GM18520 (cell line): ENCODE data around the gene SEC14L3.
"Not testable (repeated sequence)": the region's sequence is repeated elsewhere in the genome, so short reads cannot be mapped to it uniquely, and the experiment has no call there.

ENCODE experiments used
- ATAC-seq: cut with Tn5 transposase; IDR thresholded peaks from one replicate; pipeline ENCODE4 v1.9.1; 2021; ENCODE audit not compliant: unreplicated experiment

SEC14L3 gene

GRCh38 chr22:30486661-30487115, 14.9 kb upstream of the SEC14L3 start:
- no peak for ATAC-seq

DNA sequence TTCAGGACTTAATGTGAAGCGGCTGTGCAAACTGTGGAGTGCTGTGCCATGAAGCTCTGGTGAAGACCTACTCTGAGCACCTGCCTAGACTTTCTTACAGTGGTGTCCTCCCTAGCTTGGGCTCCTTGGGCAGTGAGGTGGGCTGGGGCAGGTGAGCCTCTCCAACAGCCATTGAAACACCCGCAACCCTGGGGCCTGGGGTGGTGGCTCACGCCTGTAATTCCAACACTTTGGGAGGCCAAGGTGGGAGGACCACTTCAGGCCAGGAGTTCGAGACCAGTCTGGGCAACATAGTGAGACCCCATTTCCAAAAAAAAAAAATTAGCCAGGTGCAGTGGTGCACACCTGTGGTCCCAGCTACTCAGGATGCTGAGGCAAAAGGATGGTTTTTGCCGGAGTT, 14.3 kb upstream of the SEC14L3 start:
- no peak for ATAC-seq

DNA sequence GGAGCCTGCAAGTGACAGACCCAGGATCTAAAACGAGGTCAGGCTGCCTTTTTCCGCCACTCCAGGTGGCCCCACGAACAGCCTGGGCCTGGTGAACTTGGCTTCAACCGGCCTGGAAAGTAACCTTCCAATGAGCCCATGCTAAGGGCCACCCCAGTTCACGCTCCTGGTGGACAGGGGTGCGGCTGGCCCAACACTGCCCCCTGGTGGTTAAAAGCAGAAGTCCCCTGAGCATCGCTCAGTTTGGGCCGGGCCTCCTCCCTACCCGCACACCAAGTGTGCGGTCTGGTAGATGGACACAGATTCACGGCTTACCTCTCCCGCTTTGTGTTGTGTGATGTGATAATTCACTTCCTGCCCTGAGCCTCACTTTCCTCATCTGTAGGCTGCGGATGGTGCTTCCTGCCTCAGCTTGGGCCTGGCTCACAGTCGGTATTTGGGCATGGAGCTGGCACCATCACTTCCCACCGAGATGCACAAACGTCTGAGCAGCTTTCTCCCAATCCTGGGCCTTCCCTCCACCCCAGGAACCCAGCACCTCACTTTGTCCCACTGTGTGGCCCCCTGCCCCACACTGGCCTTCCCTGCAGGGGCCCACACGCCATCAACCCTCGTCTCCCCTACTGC, 13.7 kb upstream of the SEC14L3 start:
- ATAC-seq, result no peak

DNA sequence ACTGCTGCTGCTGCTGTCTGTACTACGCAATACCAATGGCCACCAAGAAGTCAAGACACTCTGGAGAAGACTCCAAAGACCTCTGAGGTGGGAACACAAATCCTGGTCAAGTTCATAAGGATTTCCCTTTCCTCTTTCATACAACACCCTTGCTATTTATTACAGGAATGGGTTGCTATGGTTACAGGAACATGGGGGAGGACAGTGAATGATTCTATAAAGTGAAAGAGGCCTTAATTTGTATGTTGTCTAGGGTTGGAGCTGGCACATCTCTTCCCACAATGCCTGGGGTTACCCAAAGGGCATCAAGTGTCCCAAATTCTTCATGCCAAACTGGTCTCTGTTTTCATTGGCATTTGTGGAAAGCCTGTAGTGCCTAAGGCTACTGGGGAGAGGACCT, 11.4 kb upstream of the SEC14L3 start:
- no peak for ATAC-seq

- ATAC-seq, result no peak
These were observed 9.9 kb upstream of the SEC14L3 start for GRCh38 chr22:30481711-30482110.

DNA sequence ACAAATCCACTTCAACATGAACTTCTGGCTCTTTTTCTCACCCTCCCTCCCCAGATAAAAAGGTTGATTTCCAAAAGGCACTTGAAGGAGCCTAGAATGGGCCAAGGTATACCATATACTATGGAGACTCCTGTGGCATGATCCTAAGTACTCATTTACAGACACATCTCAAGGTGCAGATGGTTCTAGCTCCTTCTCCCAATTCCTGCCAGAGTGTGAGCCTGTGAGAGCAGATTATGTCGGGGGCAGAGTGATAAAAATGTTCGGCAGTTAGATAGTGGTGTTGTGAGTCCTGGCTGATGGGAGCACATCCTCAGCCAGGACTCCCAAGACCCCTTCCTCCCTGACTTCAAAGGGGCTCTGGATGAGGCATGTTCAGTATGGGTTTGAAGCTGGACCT, 8.2 kb upstream of the SEC14L3 start:
- ATAC-seq, result no peak

DNA sequence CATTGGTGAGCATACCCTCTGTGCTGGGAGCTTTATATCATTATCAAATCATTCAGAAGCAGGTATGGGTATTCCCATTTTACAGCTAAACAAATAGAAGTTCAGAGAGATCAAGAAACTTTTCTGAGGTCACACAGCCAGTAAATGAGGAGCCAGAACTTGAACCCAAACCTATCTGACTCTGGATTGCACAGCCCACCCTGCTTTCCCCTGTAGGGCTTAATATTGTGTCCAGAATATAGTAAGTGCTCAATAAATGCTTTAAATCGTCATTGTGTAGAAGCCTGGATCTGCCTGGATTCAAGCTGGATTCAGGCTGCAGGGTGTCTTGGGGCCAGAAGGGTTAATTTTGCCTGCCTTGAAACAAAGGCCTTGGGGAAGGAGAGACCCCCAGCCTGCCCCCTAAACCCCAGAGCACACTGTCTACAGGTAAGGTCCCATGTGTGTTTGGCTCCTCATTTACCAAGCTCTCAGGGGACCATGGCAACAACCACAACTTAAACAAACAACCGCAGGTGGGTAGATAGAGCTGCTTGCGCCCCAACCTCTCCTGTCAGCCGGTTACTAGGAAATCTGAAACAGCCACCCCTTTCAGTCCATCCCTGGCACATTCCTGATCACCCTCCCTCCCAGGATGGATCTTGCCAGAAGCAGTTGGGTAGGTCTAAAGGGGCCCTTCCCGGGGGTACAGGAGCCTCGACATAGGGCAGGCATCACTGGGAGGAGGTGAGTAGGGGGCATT, 3.0 kb upstream of the SEC14L3 start:
- ATAC-seq, result no peak

DNA sequence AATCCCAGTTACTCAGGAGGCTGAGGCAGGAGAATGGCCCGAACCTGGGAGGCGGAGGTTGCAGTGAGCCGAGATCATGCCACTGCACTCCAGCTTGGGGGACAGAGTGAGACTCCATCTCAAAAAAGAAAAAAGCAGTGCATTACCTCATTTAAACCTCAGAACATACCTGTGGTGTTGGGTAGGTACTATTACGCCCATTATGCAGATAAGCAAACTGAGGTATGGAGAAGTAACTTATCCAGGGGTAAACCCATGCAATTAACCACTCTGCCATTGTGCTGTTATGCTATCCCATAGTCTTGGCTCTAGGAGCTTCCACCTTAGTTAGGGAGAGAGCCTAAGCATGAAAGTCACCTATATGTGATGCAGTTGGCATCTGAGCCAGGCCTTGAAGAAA, 2.3 kb upstream of the SEC14L3 start:
- ATAC-seq, result no peak

DNA sequence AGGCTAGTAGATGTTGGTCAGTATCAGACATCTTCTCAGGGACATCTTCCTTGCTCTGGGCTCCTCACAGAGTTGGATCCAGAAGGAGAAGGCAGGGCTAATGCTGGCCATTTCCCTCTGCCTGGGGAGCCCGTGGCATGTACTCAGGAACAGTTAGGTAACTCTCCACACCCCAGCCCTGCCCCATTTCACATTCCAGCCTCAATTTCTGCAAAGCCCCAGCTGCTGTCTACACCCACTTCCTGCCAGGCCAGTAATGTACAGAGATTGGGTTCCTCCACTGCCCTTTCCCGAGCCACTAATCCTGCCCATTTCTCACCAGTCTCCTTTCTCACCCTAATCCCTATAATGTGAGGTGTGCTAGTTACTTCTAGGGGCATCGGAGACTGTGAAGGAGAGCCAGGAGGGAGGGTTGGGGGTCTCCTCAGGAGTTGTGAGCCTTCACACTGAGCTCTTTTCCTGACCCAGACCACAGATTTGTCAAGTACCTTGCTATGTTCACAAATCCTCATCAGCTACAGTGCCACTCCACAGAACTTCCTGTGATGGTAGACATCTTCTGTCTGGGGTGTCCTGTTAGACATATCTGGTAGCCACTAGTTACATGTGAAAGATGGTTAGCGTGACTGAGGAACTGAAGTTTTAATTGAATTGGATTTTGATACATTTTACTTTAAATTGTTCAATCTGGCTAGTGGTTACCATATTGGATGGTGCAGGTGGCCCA, 1.3 kb upstream of the SEC14L3 start:
- ATAC-seq, result no peak

GRCh38 chr22:30470655-30471054, 1.2 kb downstream of the SEC14L3 start:
- no peak for ATAC-seq

DNA sequence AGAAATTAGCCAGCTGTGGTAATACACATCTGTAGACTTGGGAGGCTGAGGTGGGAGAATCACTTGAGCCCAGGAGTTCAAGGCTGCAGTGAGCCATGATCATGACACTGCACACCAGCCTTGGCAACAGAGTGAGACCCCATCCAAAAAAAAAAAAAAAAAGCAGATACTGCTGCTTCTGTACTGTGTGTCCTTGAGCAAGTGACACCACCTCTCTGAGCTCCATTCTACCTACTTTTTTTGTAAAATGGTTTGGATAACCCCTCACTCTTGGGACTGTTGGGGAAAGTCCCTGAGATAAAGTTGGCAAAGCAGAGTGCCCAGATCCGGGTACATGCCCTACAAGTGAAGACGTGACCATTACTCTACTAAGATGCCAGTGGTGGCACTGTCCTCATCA, 2.7 kb downstream of the SEC14L3 start:
- no peak for ATAC-seq

DNA sequence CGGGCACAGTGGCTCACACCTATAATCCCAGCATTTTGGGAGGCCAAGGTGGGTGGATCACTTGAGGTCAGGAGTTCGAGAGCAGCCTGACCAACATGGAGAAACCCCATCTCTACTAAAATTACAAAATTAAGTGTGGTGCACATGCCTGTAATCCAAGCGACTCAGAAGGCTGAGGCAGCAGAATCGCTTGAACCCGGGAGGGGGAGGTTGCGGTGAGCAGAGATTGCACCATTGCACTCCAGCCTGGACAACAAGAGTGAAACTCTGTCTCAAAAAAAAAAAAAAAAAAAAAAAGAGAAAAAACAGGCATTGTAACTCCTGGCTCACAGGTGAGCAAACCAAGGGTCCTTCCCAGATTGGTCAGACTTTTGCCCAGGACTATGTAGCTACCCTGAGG, 11.3 kb downstream of the SEC14L3 start:
- not testable (repeated sequence) for ATAC-seq

DNA sequence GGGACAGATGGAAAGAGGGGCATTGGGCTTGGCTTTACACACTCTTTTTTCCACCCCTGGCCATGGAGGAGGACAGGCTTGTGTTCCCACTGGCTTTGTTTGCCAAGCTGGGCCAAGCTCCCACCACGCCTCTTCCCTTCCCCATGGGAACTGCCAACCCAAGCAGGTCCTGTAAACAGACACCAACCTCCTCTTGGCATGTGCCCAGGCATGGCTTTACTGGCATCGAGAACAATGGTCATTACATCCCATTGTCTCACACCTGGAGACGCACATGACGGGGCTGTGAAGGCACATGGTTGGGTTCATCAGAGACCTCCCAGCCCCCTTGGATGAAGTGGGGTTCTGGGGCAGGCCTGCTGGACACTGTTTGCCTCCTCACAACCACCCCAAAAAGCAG, 11.7 kb downstream of the SEC14L3 start:
- no peak for ATAC-seq

DNA sequence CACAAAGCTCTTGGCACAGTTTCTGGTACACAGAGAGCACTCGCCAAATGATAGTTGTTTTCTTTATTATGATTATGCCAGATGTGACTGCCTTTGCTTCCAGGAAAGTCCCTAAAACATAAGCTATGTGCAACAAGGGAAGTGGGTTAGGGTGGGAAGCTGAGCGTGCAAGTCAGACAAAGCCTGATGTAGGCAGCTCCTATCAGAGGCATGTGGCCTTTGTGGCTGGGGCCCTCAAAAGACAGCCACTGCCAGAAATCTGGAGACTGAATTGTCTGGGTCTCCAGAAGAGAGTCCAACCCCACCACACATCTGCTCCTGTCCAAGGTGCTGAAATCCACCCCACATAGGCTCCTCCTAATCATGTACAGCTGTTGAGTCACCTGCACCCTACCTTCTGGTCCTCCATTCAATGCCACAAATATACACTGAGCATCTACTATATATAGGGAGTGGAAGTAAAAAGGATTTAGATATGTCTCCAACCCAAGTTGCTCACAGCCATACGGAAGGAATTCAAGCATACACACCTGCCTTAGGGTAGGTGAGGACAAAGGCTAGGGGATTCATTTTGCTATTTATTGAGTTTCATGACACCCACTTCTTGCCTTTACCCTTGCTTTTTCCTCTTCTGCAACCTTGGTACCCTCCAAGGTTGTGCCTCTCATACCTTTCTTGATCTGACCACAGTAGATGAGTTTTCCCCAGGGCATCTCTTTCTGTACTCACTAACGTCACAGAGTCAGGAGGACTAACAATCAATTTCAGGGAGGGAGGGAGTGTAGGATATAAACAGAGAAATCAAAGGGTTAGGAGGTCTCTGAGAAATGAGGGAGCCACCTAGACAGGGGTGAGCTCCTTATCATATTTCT, 12.4 kb downstream of the SEC14L3 start:
- no peak for ATAC-seq

GRCh38 chr22:30457981-30458380, 13.8 kb downstream of the SEC14L3 start:
- no peak for ATAC-seq

GRCh38 chr22:30455075-30455840, 16.6 kb downstream of the SEC14L3 start:
- no peak for ATAC-seq

- no peak for ATAC-seq
These were observed 17.9 kb downstream of the SEC14L3 start for GRCh38 chr22:30453731-30454510.

DNA sequence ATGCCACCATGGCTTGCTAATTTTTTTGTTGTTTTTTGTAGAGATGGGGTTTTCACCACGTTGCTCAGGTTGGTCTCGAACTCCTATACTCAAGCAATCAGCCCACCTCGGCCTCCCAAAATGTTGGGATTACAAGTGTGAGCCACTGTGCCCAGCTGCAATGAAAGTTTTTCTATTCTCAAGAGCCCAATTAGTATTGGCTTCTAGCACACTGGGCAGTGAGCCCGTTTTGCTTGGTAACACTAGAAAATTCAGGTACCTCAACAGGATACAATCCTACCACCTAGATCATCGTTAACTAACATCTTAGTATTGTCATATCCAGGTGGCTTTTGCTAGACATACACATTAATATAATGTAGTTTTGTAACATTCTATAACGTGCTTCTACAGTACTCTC, 19.0 kb downstream of the SEC14L3 start:
- ATAC-seq, result no peak

- not testable (repeated sequence) for ATAC-seq
These were observed 20.3 kb downstream of the SEC14L3 start for GRCh38 chr22:30451488-30451887.

- no peak for ATAC-seq
These were observed 24.2 kb downstream of the SEC14L3 start for GRCh38 chr22:30447656-30448055.
